SK-N-SH (cell line): Measurements from ENCODE around the gene ASIC4. TPM values are rescaled to one million over a fixed set of nuclear protein-coding genes. Genes with fewer than 3 reads are reported as not detected.

Source experiments
- CTCF ChIA-PET: fragments of 300-600, 350-600 bp; formaldehyde crosslinking; extraction: SDS; loops from one replicate; lab custom pipeline; 2021; lab: Yijun Ruan, JAX
- POLR2A ChIA-PET: fragments of 350-600 bp; sonication (Branson Sonifier 250); formaldehyde crosslinking; extraction: SDS; loops from one replicate; lab custom pipeline; 2020; ENCODE audit warnings: antibody characterized with exemption, inconsistent platforms; lab: Yijun Ruan, JAX
- DNase-seq: peaks from one replicate; pipeline ENCODE4 v3.0.0; 2012
- H2AFZ ChIP-seq: fragments of 200-600 bp; sonication (generic); 2 replicates; pipeline ENCODE4 v1.8.1; 2016; ENCODE audit warnings: antibody characterized with exemption, mild to moderate bottlenecking, low read depth
- H3F3A ChIP-seq: fragments of 200-600 bp; sonication (generic); replicated peaks from 2 replicates; pipeline ENCODE3; 2016; ENCODE audit warnings: antibody characterized with exemption, mild to moderate bottlenecking; ENCODE audit not compliant: insufficient read depth
- H3K27ac ChIP-seq, 2 experiments: fragments of 200-500 bp in 1 of 2; fragments of 200-600 bp in 1 of 2; sonication (Bioruptor generic) in 1 of 2; sonication (generic), shearing (Covaris generic) in 1 of 2; 2 replicates each; pipeline versions ENCODE4 v1.5.1 to v1.6.1; 2014 to 2016; ENCODE audit warnings: low read depth in 2 of 2, inconsistent platforms in 1 of 2, low read length in 1 of 2, mild to moderate bottlenecking in 1 of 2, mixed read lengths in 1 of 2
- H3K27me3 ChIP-seq: fragments of 200-600 bp; sonication (generic), shearing (Covaris generic); 2 replicates; pipeline ENCODE4 v1.6.1; 2016; ENCODE audit warnings: mixed run types; ENCODE audit not compliant: insufficient read depth
- H3K36me3 ChIP-seq, 2 experiments: fragments of 200-500 bp in 1 of 2; fragments of 200-600 bp in 1 of 2; sonication (Bioruptor generic) in 1 of 2; sonication (generic) in 1 of 2; replicated peaks in 1 of 2; 2 replicates each; pipeline versions ENCODE3 to v1.5.1; 2014 to 2016; ENCODE audit warnings: low read length in 1 of 2, mild to moderate bottlenecking in 1 of 2; ENCODE audit not compliant: insufficient read depth in 2 of 2, control insufficient read depth in 1 of 2
- H3K4me1 ChIP-seq, 2 experiments: fragments of 200-500 bp in 1 of 2; fragments of 200-600 bp in 1 of 2; sonication (Bioruptor generic) in 1 of 2; sonication (generic), shearing (Covaris generic) in 1 of 2; 2 replicates each; pipeline versions ENCODE4 v1.5.1 to v1.6.1; 2014 to 2016; ENCODE audit warnings: low read depth in 1 of 2, low read length in 1 of 2, mixed run types in 1 of 2; ENCODE audit not compliant: insufficient read depth in 2 of 2, control insufficient read depth in 1 of 2
- H3K4me2 ChIP-seq: fragments of 200-600 bp; sonication (generic), shearing (Covaris generic); 2 replicates; pipeline ENCODE4 v1.6.1; 2017; ENCODE audit warnings: mixed run types
- H3K4me3 ChIP-seq, 2 experiments: fragments of 200-500 bp in 1 of 2; fragments of 200-600 bp in 1 of 2; sonication (Bioruptor generic) in 1 of 2; sonication (generic), shearing (Covaris generic) in 1 of 2; 2 replicates each; pipeline versions ENCODE4 v1.5.1 to v1.8.1; 2014 to 2016; ENCODE audit warnings: low read depth in 2 of 2, inconsistent platforms in 1 of 2, low read length in 1 of 2, mild to moderate bottlenecking in 1 of 2, mixed read lengths in 1 of 2, moderate library complexity in 1 of 2
- H3K79me2 ChIP-seq: fragments of 200-600 bp; sonication (generic); 2 replicates; pipeline ENCODE4 v1.8.1; 2017; ENCODE audit warnings: mild to moderate bottlenecking; ENCODE audit not compliant: insufficient read depth
- H3K9ac ChIP-seq: fragments of 200-600 bp; sonication (generic); 2 replicates; pipeline ENCODE4 v1.6.1; 2017; ENCODE audit warnings: mixed run types
- H3K9me2 ChIP-seq: fragments of 200-600 bp; sonication (generic); 2 replicates; pipeline ENCODE4 v1.6.1; 2017; ENCODE audit warnings: mixed run types
- H3K9me3 ChIP-seq: fragments of 200-600 bp; sonication (generic); 2 replicates; pipeline ENCODE4 v1.6.1; 2017; ENCODE audit warnings: mixed run types, mild to moderate bottlenecking, moderate library complexity
- H4K20me1 ChIP-seq: fragments of 200-600 bp; sonication (generic); 2 replicates; pipeline ENCODE4 v1.6.1; 2017; ENCODE audit warnings: mild to moderate bottlenecking, mixed run types; ENCODE audit not compliant: insufficient read depth
- ELF1 ChIP-seq: IDR thresholded peaks from 2 replicates; pipeline ENCODE4 v1.4.0; 2012
- EP300 ChIP-seq, 2 experiments: IDR thresholded peaks; 2 replicates each; pipeline versions ENCODE4 v1.4.0 to v1.6.1; 2012; ENCODE audit warnings: borderline replicate concordance in 1 of 2, low read depth in 1 of 2, low read length in 1 of 2
- NRF1 ChIP-seq: IDR thresholded peaks from 2 replicates; pipeline ENCODE4 v1.6.1; 2012; ENCODE audit warnings: low read depth, mild to moderate bottlenecking, low read length
- RAD21 ChIP-seq: IDR thresholded peaks from 2 replicates; pipeline ENCODE4 v1.6.1; 2012; ENCODE audit warnings: mild to moderate bottlenecking, low read length
- RFX5 ChIP-seq: IDR thresholded peaks from 2 replicates; pipeline ENCODE4 v1.6.1; 2012; ENCODE audit warnings: mild to moderate bottlenecking, improper control_type of control experiment, low read length
- SMC3 ChIP-seq: IDR thresholded peaks from 2 replicates; pipeline ENCODE4 v1.6.1; 2012; ENCODE audit warnings: low read depth, low read length, improper control_type of control experiment
- TAF1 ChIP-seq: IDR thresholded peaks from 2 replicates; pipeline ENCODE4 v1.6.1; 2012; ENCODE audit warnings: low read depth, mild to moderate bottlenecking, low read length, moderate library complexity, borderline replicate concordance
- TEAD4 ChIP-seq: IDR thresholded peaks from 2 replicates; pipeline ENCODE4 v1.4.0; 2012; ENCODE audit warnings: mild to moderate bottlenecking, borderline replicate concordance; ENCODE audit not compliant: insufficient read depth
- YY1 ChIP-seq: IDR thresholded peaks from 2 replicates; pipeline ENCODE4 v1.4.0; 2012; ENCODE audit warnings: low read depth, mild to moderate bottlenecking
- WGBS: methylation state at CpG from one replicate; pipeline ENCODE4 v1.1.6; 2017; ENCODE audit warnings: low lambda C conversion rate; 5-methylcytosine and 5-hydroxymethylcytosine counted together
- polyA plus RNA-seq, 3 experiments: library from polyadenylated mRNA; depleted of rRNA; stranded (reverse); fragments of >200 nt; gene quantifications; 2 replicates each; pipeline ENCODE4 v1.2.3, GENCODE V29; 2012
- TF ChIP-seq, protein P1 (sequence below): fragments of 200-600 bp; sonication (generic); IDR thresholded peaks from 2 replicates; pipeline ENCODE4 v1.6.1; 2017; ENCODE audit warnings: antibody characterized with exemption, mild to moderate bottlenecking, moderate library complexity
- TF ChIP-seq, protein P2 (sequence below): IDR thresholded peaks from 2 replicates; pipeline ENCODE4 v1.4.0; 2012; ENCODE audit warnings: low read depth, borderline replicate concordance
- TF ChIP-seq, protein P3 (sequence below): fragments of 150-350 bp; IDR thresholded peaks from 2 replicates; pipeline ENCODE4 v1.6.1; 2016; ENCODE audit warnings: mild to moderate bottlenecking, low read depth, low read length
- TF ChIP-seq, protein P4 (sequence below): fragments of 150-350 bp; IDR thresholded peaks from 2 replicates; pipeline ENCODE4 v1.6.1; 2017; ENCODE audit warnings: antibody characterized with exemption, low read length, low read depth, borderline replicate concordance
- TF ChIP-seq, protein P5 (sequence below): IDR thresholded peaks from 2 replicates; pipeline ENCODE4 v1.4.0; 2012; ENCODE audit warnings: low read depth
- TF ChIP-seq, protein P6 (sequence below): IDR thresholded peaks from 2 replicates; pipeline ENCODE4; 2012
- TF ChIP-seq, protein P7 (sequence below): IDR thresholded peaks from 2 replicates; pipeline ENCODE4 v1.4.0; 2012; ENCODE audit warnings: low read depth, borderline replicate concordance

ASIC4 gene
- polyA plus RNA-seq, 1 of the 3 experiments (the other 2 are of a cell fraction): 0.05 TPM

DNA sequence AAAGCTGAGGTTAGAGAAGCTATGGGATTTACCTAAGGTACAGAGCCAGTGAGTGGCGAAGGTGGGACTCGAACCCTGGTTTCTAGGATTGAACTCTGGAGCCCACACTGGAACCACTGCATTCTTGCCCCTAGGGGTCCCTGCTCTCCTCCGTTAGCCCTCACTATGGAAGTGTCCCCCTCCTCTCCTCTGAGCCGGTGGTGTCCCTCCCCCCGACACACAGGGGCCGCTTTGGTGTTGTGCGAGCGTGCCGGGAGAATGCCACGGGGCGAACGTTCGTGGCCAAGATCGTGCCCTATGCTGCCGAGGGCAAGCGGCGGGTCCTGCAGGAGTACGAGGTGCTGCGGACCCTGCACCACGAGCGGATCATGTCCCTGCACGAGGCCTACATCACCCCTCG is 24.1 kb upstream of the ASIC4 start:
- CTCF ChIA-PET: interaction anchor here (1.1 to 62.1 kb wide), 4 partner anchors 4 to 70 kb away, joined by 3 to 2824 read pairs (median 1416); partner anchors contain the start of genes ASIC4, CHPF, GMPPA and TMEM198
- Histone ChIP-seq H3K27ac (no peak overlapping the region), H2AFZ (no peak overlapping the region), H3K9me2 (no peaks in the 10 kb centered on the region), H3K4me3 (no peak overlapping the region), H3K36me3 (peaks cover 6 to 23% of the 10 kb centered on the region in 2 experiments), H3K79me2 (no peaks in the 10 kb centered on the region), H3K9me3 (no peaks in the 10 kb centered on the region), H3K4me2 (no peak overlapping the region), H3K4me1 (peaks cover 0 to 15% of the 10 kb centered on the region in 2 experiments; a peak in 1 of 4 replicates), H4K20me1 (no peaks in the 10 kb centered on the region), H3K9ac (no peak overlapping the region), H3F3A (no peaks in the 10 kb centered on the region), H3K27me3 (no peaks in the 10 kb centered on the region)
- DNase-seq: no peak
- no peak for TF ChIP-seq TEAD4
- TF ChIP-seq NRF1: no peak
- no peak for TF ChIP-seq TAF1
- no peak for TF ChIP-seq RAD21
- TF ChIP-seq, protein P1, sequence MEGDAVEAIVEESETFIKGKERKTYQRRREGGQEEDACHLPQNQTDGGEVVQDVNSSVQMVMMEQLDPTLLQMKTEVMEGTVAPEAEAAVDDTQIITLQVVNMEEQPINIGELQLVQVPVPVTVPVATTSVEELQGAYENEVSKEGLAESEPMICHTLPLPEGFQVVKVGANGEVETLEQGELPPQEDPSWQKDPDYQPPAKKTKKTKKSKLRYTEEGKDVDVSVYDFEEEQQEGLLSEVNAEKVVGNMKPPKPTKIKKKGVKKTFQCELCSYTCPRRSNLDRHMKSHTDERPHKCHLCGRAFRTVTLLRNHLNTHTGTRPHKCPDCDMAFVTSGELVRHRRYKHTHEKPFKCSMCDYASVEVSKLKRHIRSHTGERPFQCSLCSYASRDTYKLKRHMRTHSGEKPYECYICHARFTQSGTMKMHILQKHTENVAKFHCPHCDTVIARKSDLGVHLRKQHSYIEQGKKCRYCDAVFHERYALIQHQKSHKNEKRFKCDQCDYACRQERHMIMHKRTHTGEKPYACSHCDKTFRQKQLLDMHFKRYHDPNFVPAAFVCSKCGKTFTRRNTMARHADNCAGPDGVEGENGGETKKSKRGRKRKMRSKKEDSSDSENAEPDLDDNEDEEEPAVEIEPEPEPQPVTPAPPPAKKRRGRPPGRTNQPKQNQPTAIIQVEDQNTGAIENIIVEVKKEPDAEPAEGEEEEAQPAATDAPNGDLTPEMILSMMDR: no peak
- TF ChIP-seq, protein P2, sequence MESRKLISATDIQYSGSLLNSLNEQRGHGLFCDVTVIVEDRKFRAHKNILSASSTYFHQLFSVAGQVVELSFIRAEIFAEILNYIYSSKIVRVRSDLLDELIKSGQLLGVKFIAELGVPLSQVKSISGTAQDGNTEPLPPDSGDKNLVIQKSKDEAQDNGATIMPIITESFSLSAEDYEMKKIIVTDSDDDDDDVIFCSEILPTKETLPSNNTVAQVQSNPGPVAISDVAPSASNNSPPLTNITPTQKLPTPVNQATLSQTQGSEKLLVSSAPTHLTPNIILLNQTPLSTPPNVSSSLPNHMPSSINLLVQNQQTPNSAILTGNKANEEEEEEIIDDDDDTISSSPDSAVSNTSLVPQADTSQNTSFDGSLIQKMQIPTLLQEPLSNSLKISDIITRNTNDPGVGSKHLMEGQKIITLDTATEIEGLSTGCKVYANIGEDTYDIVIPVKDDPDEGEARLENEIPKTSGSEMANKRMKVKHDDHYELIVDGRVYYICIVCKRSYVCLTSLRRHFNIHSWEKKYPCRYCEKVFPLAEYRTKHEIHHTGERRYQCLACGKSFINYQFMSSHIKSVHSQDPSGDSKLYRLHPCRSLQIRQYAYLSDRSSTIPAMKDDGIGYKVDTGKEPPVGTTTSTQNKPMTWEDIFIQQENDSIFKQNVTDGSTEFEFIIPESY: no peak
- no peak for TF ChIP-seq EP300 (IDR thresholded peaks at IDR 0.05; ENCODE audit: borderline replicate concordance in 1 of 2, low read depth in 1 of 2, low read length in 1 of 2)
- TF ChIP-seq, protein P3, sequence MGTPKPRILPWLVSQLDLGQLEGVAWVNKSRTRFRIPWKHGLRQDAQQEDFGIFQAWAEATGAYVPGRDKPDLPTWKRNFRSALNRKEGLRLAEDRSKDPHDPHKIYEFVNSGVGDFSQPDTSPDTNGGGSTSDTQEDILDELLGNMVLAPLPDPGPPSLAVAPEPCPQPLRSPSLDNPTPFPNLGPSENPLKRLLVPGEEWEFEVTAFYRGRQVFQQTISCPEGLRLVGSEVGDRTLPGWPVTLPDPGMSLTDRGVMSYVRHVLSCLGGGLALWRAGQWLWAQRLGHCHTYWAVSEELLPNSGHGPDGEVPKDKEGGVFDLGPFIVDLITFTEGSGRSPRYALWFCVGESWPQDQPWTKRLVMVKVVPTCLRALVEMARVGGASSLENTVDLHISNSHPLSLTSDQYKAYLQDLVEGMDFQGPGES: no peak
- TF ChIP-seq YY1: no peak
- TF ChIP-seq, protein P4, sequence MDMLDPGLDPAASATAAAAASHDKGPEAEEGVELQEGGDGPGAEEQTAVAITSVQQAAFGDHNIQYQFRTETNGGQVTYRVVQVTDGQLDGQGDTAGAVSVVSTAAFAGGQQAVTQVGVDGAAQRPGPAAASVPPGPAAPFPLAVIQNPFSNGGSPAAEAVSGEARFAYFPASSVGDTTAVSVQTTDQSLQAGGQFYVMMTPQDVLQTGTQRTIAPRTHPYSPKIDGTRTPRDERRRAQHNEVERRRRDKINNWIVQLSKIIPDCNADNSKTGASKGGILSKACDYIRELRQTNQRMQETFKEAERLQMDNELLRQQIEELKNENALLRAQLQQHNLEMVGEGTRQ: no peak
- TF ChIP-seq, protein P5, sequence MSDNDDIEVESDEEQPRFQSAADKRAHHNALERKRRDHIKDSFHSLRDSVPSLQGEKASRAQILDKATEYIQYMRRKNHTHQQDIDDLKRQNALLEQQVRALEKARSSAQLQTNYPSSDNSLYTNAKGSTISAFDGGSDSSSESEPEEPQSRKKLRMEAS: no peak
- TF ChIP-seq RFX5: no peak
- TF ChIP-seq ELF1: no peak
- TF ChIP-seq, protein P6, sequence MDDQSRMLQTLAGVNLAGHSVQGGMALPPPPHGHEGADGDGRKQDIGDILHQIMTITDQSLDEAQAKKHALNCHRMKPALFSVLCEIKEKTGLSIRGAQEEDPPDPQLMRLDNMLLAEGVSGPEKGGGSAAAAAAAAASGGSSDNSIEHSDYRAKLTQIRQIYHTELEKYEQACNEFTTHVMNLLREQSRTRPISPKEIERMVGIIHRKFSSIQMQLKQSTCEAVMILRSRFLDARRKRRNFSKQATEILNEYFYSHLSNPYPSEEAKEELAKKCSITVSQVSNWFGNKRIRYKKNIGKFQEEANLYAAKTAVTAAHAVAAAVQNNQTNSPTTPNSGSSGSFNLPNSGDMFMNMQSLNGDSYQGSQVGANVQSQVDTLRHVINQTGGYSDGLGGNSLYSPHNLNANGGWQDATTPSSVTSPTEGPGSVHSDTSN: no peak
- TF ChIP-seq SMC3: no peak
- TF ChIP-seq, protein P7, sequence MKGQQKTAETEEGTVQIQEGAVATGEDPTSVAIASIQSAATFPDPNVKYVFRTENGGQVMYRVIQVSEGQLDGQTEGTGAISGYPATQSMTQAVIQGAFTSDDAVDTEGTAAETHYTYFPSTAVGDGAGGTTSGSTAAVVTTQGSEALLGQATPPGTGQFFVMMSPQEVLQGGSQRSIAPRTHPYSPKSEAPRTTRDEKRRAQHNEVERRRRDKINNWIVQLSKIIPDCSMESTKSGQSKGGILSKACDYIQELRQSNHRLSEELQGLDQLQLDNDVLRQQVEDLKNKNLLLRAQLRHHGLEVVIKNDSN: no peak
- POLR2A ChIA-PET: interaction anchor here (1.4 kb wide), 1 partner anchor 36 kb away, joined by 4 read pairs; no protein-coding TSS in a partner anchor
- 94% methylated on average over 21 of the region's 23 CpGs for WGBS
